Mesenteric fat pad (tissue), 1 donor: Measurements from ENCODE around the gene KCNMB4. TPM values are rescaled to one million over a fixed set of nuclear protein-coding genes. Genes with fewer than 3 reads are reported as not detected.

Experiments
- DNase-seq: peaks from one replicate; pipeline ENCODE4 v3.0.0-alpha.2; 2020; ENCODE audit warnings: low spot score
- long read RNA-seq: library from polyadenylated mRNA; unstranded; transcript quantifications from one replicate; pipeline ENCODE4 v2.0.0, GENCODE V29; 2020
- total RNA-seq: library from RNA; stranded (reverse); fragmentation: NEBNext Ultra II Directional; extraction: Animal tissue kit (Norgen Biotek cat#: 25700); gene quantifications from one replicate; pipeline ENCODE4 v1.2.1, GENCODE V29; 2021
- donor health status: DM: yes; HTN: yes; CAD: no.

KCNMB4 gene
- 1.2 TPM for total RNA-seq
- long read RNA-seq, partial matches to known transcripts, result 2 of 4 reads
- long read RNA-seq, other reads (novel, unspliced or antisense), result 2 of 4 reads

GRCh38 chr12:70365648-70366518, at the start of gene KCNMB4:
KCNMB4 (plus strand) TSS chr12:70366290; CDS start chr12:70366735, 445 bp downstream.
- DNase-seq, result peak; percentile 90

- no peak for DNase-seq
These were observed 48.3 kb upstream of the KCNMB4 start for GRCh38 chr12:70317781-70318180.

GRCh38 chr12:70319605-70320004, 46.5 kb upstream of the KCNMB4 start:
- DNase-seq, result no peak

- DNase-seq, result no peak
These were observed 44.9 kb upstream of the KCNMB4 start for GRCh38 chr12:70321191-70321590.

- DNase-seq, result no peak
These were observed 38.5 kb upstream of the KCNMB4 start for GRCh38 chr12:70327541-70327940.

- DNase-seq, result no peak
These were observed 36.4 kb upstream of the KCNMB4 start for GRCh38 chr12:70329728-70330127.

GRCh38 chr12:70330158-70330557, 35.9 kb upstream of the KCNMB4 start:
- no peak for DNase-seq

- no peak for DNase-seq
These were observed 33.9 kb upstream of the KCNMB4 start for GRCh38 chr12:70332236-70332635.

GRCh38 chr12:70334742-70335141, 31.3 kb upstream of the KCNMB4 start:
- DNase-seq, result no peak

GRCh38 chr12:70338531-70338930, 27.6 kb upstream of the KCNMB4 start:
- DNase-seq, result no peak

GRCh38 chr12:70351076-70351475, 15.0 kb upstream of the KCNMB4 start:
- DNase-seq, result no peak

GRCh38 chr12:70353780-70354660, 12.1 kb upstream of the KCNMB4 start:
- no peak for DNase-seq

GRCh38 chr12:70354787-70355186, 11.3 kb upstream of the KCNMB4 start:
- DNase-seq, result no peak

- no peak for DNase-seq
These were observed 10.1 kb upstream of the KCNMB4 start for GRCh38 chr12:70355972-70356371.

- DNase-seq, result no peak
These were observed 6.5 kb upstream of the KCNMB4 start for GRCh38 chr12:70359458-70360197.

- no peak for DNase-seq
These were observed 5.9 kb upstream of the KCNMB4 start for GRCh38 chr12:70360218-70360617.

GRCh38 chr12:70364695-70365397, 1.2 kb upstream of the KCNMB4 start:
- DNase-seq, result no peak

- DNase-seq, result no peak
These were observed 767 bp upstream of the KCNMB4 start for GRCh38 chr12:70365398-70365647.

- no peak for DNase-seq
These were observed 629 bp downstream of the KCNMB4 start for GRCh38 chr12:70366581-70367257.
